Esophagus (tissue), 2 donors: ENCODE measurements around the gene GRHL1. TPM values are rescaled to one million over a fixed set of nuclear protein-coding genes. Genes with fewer than 3 reads are reported as not detected.
A peak's percentile ranks its signal among the peaks of the same experiment; 100 is the strongest.

ENCODE experiments used
- H3K27ac ChIP-seq, 2 donors: one replicate each; pipeline ENCODE4 v1.5.1; 2013; ENCODE audit warnings: low read depth in 2 of 2, mild to moderate bottlenecking in 2 of 2, inconsistent platforms in 1 of 2, low read length in 1 of 2, moderate library complexity in 1 of 2
- H3K27me3 ChIP-seq, 2 donors: one replicate each; pipeline ENCODE4 v1.6.1; 2013; ENCODE audit warnings: low read length in 2 of 2, control low read depth in 1 of 2, mild to moderate bottlenecking in 1 of 2; ENCODE audit not compliant: insufficient read depth in 2 of 2, control insufficient read depth in 1 of 2
- H3K36me3 ChIP-seq, 2 donors: one replicate each; pipeline ENCODE4 v1.6.1; 2013; ENCODE audit warnings: low read length in 1 of 2; ENCODE audit not compliant: control insufficient read depth in 2 of 2, insufficient read depth in 2 of 2
- H3K4me1 ChIP-seq, 2 donors: one replicate each; pipeline ENCODE4 v1.6.1; 2013; ENCODE audit warnings: low read length in 1 of 2; ENCODE audit not compliant: control insufficient read depth in 2 of 2, insufficient read depth in 2 of 2
- H3K4me3 ChIP-seq, 2 donors: one replicate each; pipeline ENCODE4 v1.5.1; 2013; ENCODE audit warnings: low read length in 2 of 2, mild to moderate bottlenecking in 2 of 2, low read depth in 1 of 2, moderate library complexity in 1 of 2
- H3K9me3 ChIP-seq, 2 donors: one replicate each; pipeline ENCODE4 v1.6.1; 2013; ENCODE audit warnings: mild to moderate bottlenecking in 2 of 2, low read depth in 1 of 2, low read length in 1 of 2, moderate library complexity in 1 of 2; ENCODE audit not compliant: control insufficient read depth in 2 of 2, insufficient read depth in 1 of 2
- WGBS, 2 donors: extraction: QIAGEN DNeasy Blood & Tissue Kit; methylation state at CpG; one replicate each; pipeline ENCODE4 v1.1.7; 2013; 5-methylcytosine and 5-hydroxymethylcytosine counted together
- polyA plus RNA-seq, 2 donors: library from polyadenylated mRNA; stranded (reverse); fragments of 200-250 nt; gene quantifications; one replicate each; pipeline ENCODE4 v1.2.3, GENCODE V29; 2013
- donor health status: healthy with polysubstance abuse.
- donor health status: Bipolar disorder and iron deficiency.

GRHL1 gene
- polyA plus RNA-seq, 2 donors, result 61.8 to 94.7 TPM

GRCh38 chr2:10033251-10034006 is 81.9 kb downstream of the GRHL1 start:
- no peaks in the 10 kb centered on the region for H3K27me3 ChIP-seq
- H3K36me3 ChIP-seq, result no peaks in the 10 kb centered on the region
- no peaks in the 10 kb centered on the region for H3K9me3 ChIP-seq
- no peak overlapping the region for H3K4me3 ChIP-seq
- 85 to 89% methylated on average over 14 of the region's 14 CpGs for WGBS, 2 donors
- H3K4me1 ChIP-seq, result peaks cover 0 to 34% of the 10 kb centered on the region in 2 donors
- H3K27ac ChIP-seq, result no peak overlapping the region

GRCh38 chr2:10034333-10035052 is 83.0 kb downstream of the GRHL1 start:
- Histone ChIP-seq H3K9me3 (no peaks in the 10 kb centered on the region), H3K4me3 (no peak overlapping the region), H3K27me3 (no peaks in the 10 kb centered on the region), H3K27ac (no peak overlapping the region), H3K4me1 (peaks cover 0 to 26% of the 10 kb centered on the region in 2 donors), H3K36me3 (no peaks in the 10 kb centered on the region)
- 85 to 86% methylated on average over 12 of the region's 12 CpGs for WGBS, 2 donors

- Histone ChIP-seq H3K27ac (no peak overlapping the region), H3K4me1 (peaks cover 0 to 24% of the 10 kb centered on the region in 2 donors), H3K36me3 (no peaks in the 10 kb centered on the region), H3K9me3 (no peaks in the 10 kb centered on the region), H3K27me3 (no peaks in the 10 kb centered on the region), H3K4me3 (no peak overlapping the region)
- 60 to 67% methylated on average over 3 of the region's 3 CpGs for WGBS, 2 donors
Observed at GRCh38 chr2:10035053-10035422, 83.5 kb downstream of the GRHL1 start.

- Histone ChIP-seq H3K27me3 (no peaks in the 10 kb centered on the region), H3K36me3 (no peaks in the 10 kb centered on the region), H3K4me1 (peaks cover 0 to 20% of the 10 kb centered on the region in 2 donors), H3K9me3 (no peaks in the 10 kb centered on the region), H3K27ac (no peak overlapping the region), H3K4me3 (no peak overlapping the region)
- 56 to 60% methylated on average over 5 of the region's 5 CpGs for WGBS, 2 donors
Observed at GRCh38 chr2:10035633-10036032, 84.1 kb downstream of the GRHL1 start.

- H3K27ac ChIP-seq, result peak overlapping the region; percentile 47 to 65
- H3K9me3 ChIP-seq, result no peaks in the 10 kb centered on the region
- H3K36me3 ChIP-seq, result no peaks in the 10 kb centered on the region
- no peak overlapping the region for H3K4me3 ChIP-seq
- H3K27me3 ChIP-seq, result no peaks in the 10 kb centered on the region
- H3K4me1 ChIP-seq, result peaks cover 0 to 23% of the 10 kb centered on the region in 2 donors
- 35 to 39% methylated on average over 14 of the region's 14 CpGs for WGBS, 2 donors
Observed at GRCh38 chr2:10036095-10036884, 84.8 kb downstream of the GRHL1 start.

GRCh38 chr2:10038123-10038522 is 86.6 kb downstream of the GRHL1 start:
- no peak overlapping the region for H3K27ac ChIP-seq
- no peaks in the 10 kb centered on the region for H3K9me3 ChIP-seq
- peaks cover 0 to 23% of the 10 kb centered on the region in 2 donors for H3K4me1 ChIP-seq
- no peaks in the 10 kb centered on the region for H3K27me3 ChIP-seq
- WGBS, 2 donors, result 82 to 86% methylated on average over 10 of the region's 10 CpGs
- H3K4me3 ChIP-seq, result no peak overlapping the region
- no peaks in the 10 kb centered on the region for H3K36me3 ChIP-seq

- H3K36me3 ChIP-seq, result no peaks in the 10 kb centered on the region
- H3K27ac ChIP-seq, result no peak overlapping the region
- H3K4me1 ChIP-seq, result peaks cover 0 to 23% of the 10 kb centered on the region in 2 donors
- no peaks in the 10 kb centered on the region for H3K9me3 ChIP-seq
- no peaks in the 10 kb centered on the region for H3K27me3 ChIP-seq
- no peak overlapping the region for H3K4me3 ChIP-seq
Observed at GRCh38 chr2:10038716-10039115, 87.2 kb downstream of the GRHL1 start.

- Histone ChIP-seq H3K4me3 (no peak overlapping the region), H3K27me3 (no peaks in the 10 kb centered on the region), H3K9me3 (no peaks in the 10 kb centered on the region), H3K27ac (peak overlapping the region in 1 of 2 donors; percentile 3), H3K4me1 (peaks cover 0 to 24% of the 10 kb centered on the region in 2 donors), H3K36me3 (no peaks in the 10 kb centered on the region)
- 49 to 53% methylated on average over 16 of the region's 16 CpGs for whole genome bisulfite sequencing, 2 donors
Observed at GRCh38 chr2:10039658-10040410, 88.3 kb downstream of the GRHL1 start.

- H3K27ac ChIP-seq, result peak overlapping the region in 1 of 2 donors; percentile 90
- no peaks in the 10 kb centered on the region for H3K9me3 ChIP-seq
- WGBS, 2 donors, result 89 to 92% methylated on average over 14 of the region's 14 CpGs
- peaks cover 0 to 3% of the 10 kb centered on the region in 2 donors for H3K36me3 ChIP-seq
- no peak overlapping the region for H3K4me3 ChIP-seq
- peaks cover 0 to 14% of the 10 kb centered on the region in 2 donors for H3K4me1 ChIP-seq
- no peaks in the 10 kb centered on the region for H3K27me3 ChIP-seq
Observed at GRCh38 chr2:10041711-10042110, 90.2 kb downstream of the GRHL1 start.
